ENCODE data around the gene SIRPD.
A peak's percentile ranks its signal among the peaks of the same experiment; 100 is the strongest.

SIRPD gene

GRCh38 chr20:1526896-1527295 is 30.6 kb downstream of the SIRPD start:
- no peak overlapping the region for H3K4me3 ChIP-seq (ENCODE audit: low read length)
- DNase-seq (ENCODE audit: low read depth), result no peak
- TF ChIP-seq, protein P1, sequence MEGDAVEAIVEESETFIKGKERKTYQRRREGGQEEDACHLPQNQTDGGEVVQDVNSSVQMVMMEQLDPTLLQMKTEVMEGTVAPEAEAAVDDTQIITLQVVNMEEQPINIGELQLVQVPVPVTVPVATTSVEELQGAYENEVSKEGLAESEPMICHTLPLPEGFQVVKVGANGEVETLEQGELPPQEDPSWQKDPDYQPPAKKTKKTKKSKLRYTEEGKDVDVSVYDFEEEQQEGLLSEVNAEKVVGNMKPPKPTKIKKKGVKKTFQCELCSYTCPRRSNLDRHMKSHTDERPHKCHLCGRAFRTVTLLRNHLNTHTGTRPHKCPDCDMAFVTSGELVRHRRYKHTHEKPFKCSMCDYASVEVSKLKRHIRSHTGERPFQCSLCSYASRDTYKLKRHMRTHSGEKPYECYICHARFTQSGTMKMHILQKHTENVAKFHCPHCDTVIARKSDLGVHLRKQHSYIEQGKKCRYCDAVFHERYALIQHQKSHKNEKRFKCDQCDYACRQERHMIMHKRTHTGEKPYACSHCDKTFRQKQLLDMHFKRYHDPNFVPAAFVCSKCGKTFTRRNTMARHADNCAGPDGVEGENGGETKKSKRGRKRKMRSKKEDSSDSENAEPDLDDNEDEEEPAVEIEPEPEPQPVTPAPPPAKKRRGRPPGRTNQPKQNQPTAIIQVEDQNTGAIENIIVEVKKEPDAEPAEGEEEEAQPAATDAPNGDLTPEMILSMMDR (conservative IDR thresholded peaks at IDR 0.05; ENCODE audit: low read length), result no peak

DNA sequence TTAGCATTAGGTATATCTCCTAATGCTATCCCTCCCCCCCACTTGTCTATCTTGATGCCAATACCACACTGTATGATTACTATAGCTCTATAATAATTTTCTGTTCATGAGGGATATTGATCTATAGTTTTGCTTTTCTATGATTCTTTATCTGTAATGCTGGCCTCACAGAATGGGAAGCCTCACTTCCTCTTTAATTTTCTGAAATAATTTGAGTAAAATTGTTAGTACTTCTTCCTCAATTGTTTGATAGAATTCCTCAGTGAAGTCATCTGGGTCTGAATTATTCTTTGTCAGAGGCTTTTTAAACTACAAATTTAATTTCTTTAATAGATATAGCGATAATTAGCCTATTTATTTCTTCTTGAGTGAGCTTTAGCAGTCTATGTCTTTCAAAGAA is 31.2 kb downstream of the SIRPD start:
- TF ChIP-seq, protein P1 (conservative IDR thresholded peaks at IDR 0.05; ENCODE audit: low read length), result no peak
- H3K4me3 ChIP-seq (ENCODE audit: low read length), result no peak overlapping the region
- DNase-seq (ENCODE audit: low read depth), result no peak

GRCh38 chr20:1524004-1524403 is 33.5 kb downstream of the SIRPD start:
- no peak for DNase-seq (ENCODE audit: low read depth)
- TF ChIP-seq, protein P1 (conservative IDR thresholded peaks at IDR 0.05; ENCODE audit: low read length), result no peak
- no peak overlapping the region for H3K4me3 ChIP-seq (ENCODE audit: low read length)

DNA sequence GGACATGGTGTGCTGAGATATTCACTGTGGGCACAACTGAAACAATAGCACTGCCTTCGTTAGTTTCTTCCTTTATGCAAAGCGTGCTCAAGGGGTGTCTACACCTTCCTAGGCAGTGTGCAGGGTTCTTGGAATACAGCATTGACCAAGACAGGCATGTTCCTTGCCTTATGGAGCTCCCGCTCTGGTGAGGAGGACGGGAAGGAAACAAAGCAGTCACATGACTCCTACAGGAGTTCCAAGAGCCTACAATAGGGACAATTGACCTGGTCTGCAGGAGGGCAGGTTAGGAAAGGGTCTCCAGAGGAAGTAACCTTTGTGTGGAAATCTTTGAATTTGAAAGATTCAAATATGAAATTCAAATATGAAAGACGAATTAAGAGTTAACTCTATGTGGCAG is 40.5 kb downstream of the SIRPD start:
- H3K4me3 ChIP-seq (ENCODE audit: low read length), result no peak overlapping the region
- TF ChIP-seq, protein P1 (conservative IDR thresholded peaks at IDR 0.05; ENCODE audit: low read length), result no peak
- DNase-seq (ENCODE audit: low read depth), result no peak

GRCh38 chr20:1513801-1514200 is 43.7 kb downstream of the SIRPD start:
- H3K4me3 ChIP-seq (ENCODE audit: low read length), result no peak overlapping the region
- no peak for DNase-seq (ENCODE audit: low read depth)
- TF ChIP-seq, protein P1 (conservative IDR thresholded peaks at IDR 0.05; ENCODE audit: low read length), result no peak

GRCh38 chr20:1509237-1509636 is 48.3 kb downstream of the SIRPD start:
- peak; percentile 46 for DNase-seq (ENCODE audit: low read depth)
- TF ChIP-seq, protein P1 (conservative IDR thresholded peaks at IDR 0.05; ENCODE audit: low read length), result peak; percentile 60
- no peak overlapping the region for H3K4me3 ChIP-seq (ENCODE audit: low read length)

GRCh38 chr20:1508574-1508973 is 48.9 kb downstream of the SIRPD start:
- no peak overlapping the region for H3K4me3 ChIP-seq (ENCODE audit: low read length)
- no peak for DNase-seq (ENCODE audit: low read depth)
- TF ChIP-seq, protein P1 (conservative IDR thresholded peaks at IDR 0.05; ENCODE audit: low read length), result no peak; the same call in 1 of the 2 replicates
